ENCODE data around the gene SDF2. TPM values are rescaled to one million over a fixed set of nuclear protein-coding genes. Genes with fewer than 3 reads are reported as not detected.

Gene SDF2
- total and polyA plus RNA-seq, 10 of the 15 experiments (the other 5 are each of a cell fraction or from before 2014, with no cell fraction given) = 29.8 to 81.0 (median 41.5) TPM

DNA sequence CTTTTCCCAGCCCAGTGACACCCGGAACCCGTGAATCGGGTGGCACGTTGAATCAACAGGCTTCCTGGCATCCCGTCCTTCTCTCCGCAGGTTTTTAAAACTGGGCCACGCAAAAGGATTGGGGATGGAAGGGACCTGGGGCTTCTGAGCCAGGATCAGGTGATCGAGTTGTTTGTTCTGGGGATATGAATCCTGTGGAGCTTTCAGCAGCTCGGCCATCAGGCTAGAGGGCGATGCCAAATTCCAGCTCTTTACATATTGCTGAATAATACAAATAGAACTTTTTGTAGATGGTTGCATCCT lies 772 bp upstream of the SDF2 start (continued):
- TF ChIP-seq ATF2 (IDR thresholded peaks at IDR 0.05; ENCODE audit: low read length) (no peak), ETV6 (conservative IDR thresholded peaks at IDR 0.05 in 1 of 2, IDR thresholded peaks at IDR 0.05 in 1 of 2; ENCODE audit: borderline replicate concordance in 1 of 2, low read depth in 1 of 2) (0 out of 4 replicates have a peak, but pooled peaks of 1 of the 2 experiments have one; percentile 23), NKRF (conservative IDR thresholded peaks at IDR 0.05) (no peak), MLLT1 (IDR thresholded peaks at IDR 0.05) (peak; percentile 8; the same call in 1 of the 2 replicates), DPF2 (IDR thresholded peaks at IDR 0.05) (0 out of 2 replicates have a peak, but pooled peaks have one; percentile 1), NFIC (IDR thresholded peaks at IDR 0.05; ENCODE audit: low read depth, low read length) (no peak), MTA3 (IDR thresholded peaks at IDR 0.05; ENCODE audit: borderline replicate concordance, low read length) (no peak), ZZZ3 (IDR thresholded peaks at IDR 0.05; ENCODE audit: control insufficient read depth, insufficient read length, low read depth) (no peak), YY1 (IDR thresholded peaks at IDR 0.05; ENCODE audit: low read depth, low read length) (no peak), RUNX3 (IDR thresholded peaks at IDR 0.05; ENCODE audit: low read length) (no peak), SUPT20H (IDR thresholded peaks at IDR 0.05; ENCODE audit: borderline replicate concordance, control insufficient read depth, low read depth, low read length) (no peak), SMARCA5 (IDR thresholded peaks at IDR 0.05) (no peak), CTCF (IDR thresholded peaks at IDR 0.05 in 2 of 3, conservative IDR thresholded peaks at IDR 0.05 in 1 of 3; ENCODE audit: control insufficient read depth in 2 of 3, extremely low read depth in 1 of 3, insufficient read depth in 1 of 3, low read depth in 3 of 3, low read length in 3 of 3) (no peak)
- TF ChIP-seq, protein P1, sequence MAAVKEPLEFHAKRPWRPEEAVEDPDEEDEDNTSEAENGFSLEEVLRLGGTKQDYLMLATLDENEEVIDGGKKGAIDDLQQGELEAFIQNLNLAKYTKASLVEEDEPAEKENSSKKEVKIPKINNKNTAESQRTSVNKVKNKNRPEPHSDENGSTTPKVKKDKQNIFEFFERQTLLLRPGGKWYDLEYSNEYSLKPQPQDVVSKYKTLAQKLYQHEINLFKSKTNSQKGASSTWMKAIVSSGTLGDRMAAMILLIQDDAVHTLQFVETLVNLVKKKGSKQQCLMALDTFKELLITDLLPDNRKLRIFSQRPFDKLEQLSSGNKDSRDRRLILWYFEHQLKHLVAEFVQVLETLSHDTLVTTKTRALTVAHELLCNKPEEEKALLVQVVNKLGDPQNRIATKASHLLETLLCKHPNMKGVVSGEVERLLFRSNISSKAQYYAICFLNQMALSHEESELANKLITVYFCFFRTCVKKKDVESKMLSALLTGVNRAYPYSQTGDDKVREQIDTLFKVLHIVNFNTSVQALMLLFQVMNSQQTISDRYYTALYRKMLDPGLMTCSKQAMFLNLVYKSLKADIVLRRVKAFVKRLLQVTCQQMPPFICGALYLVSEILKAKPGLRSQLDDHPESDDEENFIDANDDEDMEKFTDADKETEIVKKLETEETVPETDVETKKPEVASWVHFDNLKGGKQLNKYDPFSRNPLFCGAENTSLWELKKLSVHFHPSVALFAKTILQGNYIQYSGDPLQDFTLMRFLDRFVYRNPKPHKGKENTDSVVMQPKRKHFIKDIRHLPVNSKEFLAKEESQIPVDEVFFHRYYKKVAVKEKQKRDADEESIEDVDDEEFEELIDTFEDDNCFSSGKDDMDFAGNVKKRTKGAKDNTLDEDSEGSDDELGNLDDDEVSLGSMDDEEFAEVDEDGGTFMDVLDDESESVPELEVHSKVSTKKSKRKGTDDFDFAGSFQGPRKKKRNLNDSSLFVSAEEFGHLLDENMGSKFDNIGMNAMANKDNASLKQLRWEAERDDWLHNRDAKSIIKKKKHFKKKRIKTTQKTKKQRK (IDR thresholded peaks at IDR 0.05; ENCODE audit: low read depth, low read length) = no peak
- TF ChIP-seq, protein P2, sequence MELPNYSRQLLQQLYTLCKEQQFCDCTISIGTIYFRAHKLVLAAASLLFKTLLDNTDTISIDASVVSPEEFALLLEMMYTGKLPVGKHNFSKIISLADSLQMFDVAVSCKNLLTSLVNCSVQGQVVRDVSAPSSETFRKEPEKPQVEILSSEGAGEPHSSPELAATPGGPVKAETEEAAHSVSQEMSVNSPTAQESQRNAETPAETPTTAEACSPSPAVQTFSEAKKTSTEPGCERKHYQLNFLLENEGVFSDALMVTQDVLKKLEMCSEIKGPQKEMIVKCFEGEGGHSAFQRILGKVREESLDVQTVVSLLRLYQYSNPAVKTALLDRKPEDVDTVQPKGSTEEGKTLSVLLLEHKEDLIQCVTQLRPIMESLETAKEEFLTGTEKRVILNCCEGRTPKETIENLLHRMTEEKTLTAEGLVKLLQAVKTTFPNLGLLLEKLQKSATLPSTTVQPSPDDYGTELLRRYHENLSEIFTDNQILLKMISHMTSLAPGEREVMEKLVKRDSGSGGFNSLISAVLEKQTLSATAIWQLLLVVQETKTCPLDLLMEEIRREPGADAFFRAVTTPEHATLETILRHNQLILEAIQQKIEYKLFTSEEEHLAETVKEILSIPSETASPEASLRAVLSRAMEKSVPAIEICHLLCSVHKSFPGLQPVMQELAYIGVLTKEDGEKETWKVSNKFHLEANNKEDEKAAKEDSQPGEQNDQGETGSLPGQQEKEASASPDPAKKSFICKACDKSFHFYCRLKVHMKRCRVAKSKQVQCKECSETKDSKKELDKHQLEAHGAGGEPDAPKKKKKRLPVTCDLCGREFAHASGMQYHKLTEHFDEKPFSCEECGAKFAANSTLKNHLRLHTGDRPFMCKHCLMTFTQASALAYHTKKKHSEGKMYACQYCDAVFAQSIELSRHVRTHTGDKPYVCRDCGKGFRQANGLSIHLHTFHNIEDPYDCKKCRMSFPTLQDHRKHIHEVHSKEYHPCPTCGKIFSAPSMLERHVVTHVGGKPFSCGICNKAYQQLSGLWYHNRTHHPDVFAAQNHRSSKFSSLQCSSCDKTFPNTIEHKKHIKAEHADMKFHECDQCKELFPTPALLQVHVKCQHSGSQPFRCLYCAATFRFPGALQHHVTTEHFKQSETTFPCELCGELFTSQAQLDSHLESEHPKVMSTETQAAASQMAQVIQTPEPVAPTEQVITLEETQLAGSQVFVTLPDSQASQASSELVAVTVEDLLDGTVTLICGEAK (IDR thresholded peaks at IDR 0.05; ENCODE audit: borderline replicate concordance) = no peak

Data from GM12878 (cell line).